ENCODE results near the gene FHOD1. TPM values are rescaled to one million over a fixed set of nuclear protein-coding genes. Genes with fewer than 3 reads are reported as not detected.
A peak's percentile ranks its signal among the peaks of the same experiment; 100 is the strongest.

The FHOD1 gene
- total RNA-seq, 6 experiments from 2014 or later, result 46.3 to 55.9 (median 51.1) TPM

GRCh38 chr16:67283039-67283825 is 36.0 kb upstream of the FHOD1 start:
- H3K4me3 Mint-ChIP-seq, result no peak overlapping the region
- peaks cover 13% of the 10 kb centered on the region for H3K36me3 Mint-ChIP-seq (ENCODE audit: low read depth)
- H3K27me3 Mint-ChIP-seq (ENCODE audit: insufficient read depth), result peaks cover 8% of the 10 kb centered on the region
- TF ChIP-seq, protein P1, sequence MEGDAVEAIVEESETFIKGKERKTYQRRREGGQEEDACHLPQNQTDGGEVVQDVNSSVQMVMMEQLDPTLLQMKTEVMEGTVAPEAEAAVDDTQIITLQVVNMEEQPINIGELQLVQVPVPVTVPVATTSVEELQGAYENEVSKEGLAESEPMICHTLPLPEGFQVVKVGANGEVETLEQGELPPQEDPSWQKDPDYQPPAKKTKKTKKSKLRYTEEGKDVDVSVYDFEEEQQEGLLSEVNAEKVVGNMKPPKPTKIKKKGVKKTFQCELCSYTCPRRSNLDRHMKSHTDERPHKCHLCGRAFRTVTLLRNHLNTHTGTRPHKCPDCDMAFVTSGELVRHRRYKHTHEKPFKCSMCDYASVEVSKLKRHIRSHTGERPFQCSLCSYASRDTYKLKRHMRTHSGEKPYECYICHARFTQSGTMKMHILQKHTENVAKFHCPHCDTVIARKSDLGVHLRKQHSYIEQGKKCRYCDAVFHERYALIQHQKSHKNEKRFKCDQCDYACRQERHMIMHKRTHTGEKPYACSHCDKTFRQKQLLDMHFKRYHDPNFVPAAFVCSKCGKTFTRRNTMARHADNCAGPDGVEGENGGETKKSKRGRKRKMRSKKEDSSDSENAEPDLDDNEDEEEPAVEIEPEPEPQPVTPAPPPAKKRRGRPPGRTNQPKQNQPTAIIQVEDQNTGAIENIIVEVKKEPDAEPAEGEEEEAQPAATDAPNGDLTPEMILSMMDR (IDR thresholded peaks at IDR 0.05), result peak; percentile 43
- H3K9me3 Mint-ChIP-seq, result no peaks in the 10 kb centered on the region
- peaks cover 17% of the 10 kb centered on the region for H3K4me1 Mint-ChIP-seq (ENCODE audit: low read depth)
- no peak overlapping the region for H3K27ac Mint-ChIP-seq
- DNase-seq, result peak; percentile 8

GRCh38 chr16:67282447-67282805 is 35.1 kb upstream of the FHOD1 start:
- peaks cover 25% of the 10 kb centered on the region for H3K4me1 Mint-ChIP-seq (ENCODE audit: low read depth)
- peaks cover 6% of the 10 kb centered on the region for H3K27me3 Mint-ChIP-seq (ENCODE audit: insufficient read depth)
- peaks cover 13% of the 10 kb centered on the region for H3K36me3 Mint-ChIP-seq (ENCODE audit: low read depth)
- no peak for DNase-seq
- H3K4me3 Mint-ChIP-seq, result no peak overlapping the region
- H3K9me3 Mint-ChIP-seq, result no peaks in the 10 kb centered on the region
- no peak overlapping the region for H3K27ac Mint-ChIP-seq
- TF ChIP-seq, protein P1 (IDR thresholded peaks at IDR 0.05), result no peak

- Mint-ChIP-seq H3K9me3 (no peaks in the 10 kb centered on the region), H3K36me3 (ENCODE audit: low read depth) (peaks cover 13% of the 10 kb centered on the region), H3K4me3 (no peak overlapping the region), H3K27me3 (ENCODE audit: insufficient read depth) (peaks cover 6% of the 10 kb centered on the region), H3K4me1 (ENCODE audit: low read depth) (peaks cover 31% of the 10 kb centered on the region), H3K27ac (no peak overlapping the region)
- no peak for DNase-seq
- TF ChIP-seq, protein P1 (IDR thresholded peaks at IDR 0.05), result no peak
Observed at GRCh38 chr16:67281536-67282446, 34.5 kb upstream of the FHOD1 start.

GRCh38 chr16:67280090-67281015 is 33.1 kb upstream of the FHOD1 start:
- Mint-ChIP-seq H3K27ac (peak overlapping the region; percentile 42; the same call in 1 of the 2 replicates), H3K27me3 (ENCODE audit: insufficient read depth) (peaks cover 4% of the 10 kb centered on the region; the same call in 1 of the 2 replicates), H3K4me3 (peak overlapping the region; percentile 17; the same call in 1 of the 2 replicates), H3K9me3 (no peaks in the 10 kb centered on the region), H3K36me3 (ENCODE audit: low read depth) (peaks cover 13% of the 10 kb centered on the region), H3K4me1 (ENCODE audit: low read depth) (peaks cover 39% of the 10 kb centered on the region)
- TF ChIP-seq, protein P1 (IDR thresholded peaks at IDR 0.05), result no peak
- DNase-seq, result no peak
